Epithelial cell of alveolus of lung (primary cell): Measurements from ENCODE around the gene RSAD1. TPM values are rescaled to one million over a fixed set of nuclear protein-coding genes. Genes with fewer than 3 reads are reported as not detected.

Source experiments
- total RNA-seq: library from RNA; depleted of rRNA; stranded (reverse); fragments of >200 nt; gene quantifications from 2 replicates; pipeline ENCODE4 v1.2.1, GENCODE V29; 2015

RSAD1 gene
- total RNA-seq = 13.3 and 21.5 TPM in 2 replicates

DNA sequence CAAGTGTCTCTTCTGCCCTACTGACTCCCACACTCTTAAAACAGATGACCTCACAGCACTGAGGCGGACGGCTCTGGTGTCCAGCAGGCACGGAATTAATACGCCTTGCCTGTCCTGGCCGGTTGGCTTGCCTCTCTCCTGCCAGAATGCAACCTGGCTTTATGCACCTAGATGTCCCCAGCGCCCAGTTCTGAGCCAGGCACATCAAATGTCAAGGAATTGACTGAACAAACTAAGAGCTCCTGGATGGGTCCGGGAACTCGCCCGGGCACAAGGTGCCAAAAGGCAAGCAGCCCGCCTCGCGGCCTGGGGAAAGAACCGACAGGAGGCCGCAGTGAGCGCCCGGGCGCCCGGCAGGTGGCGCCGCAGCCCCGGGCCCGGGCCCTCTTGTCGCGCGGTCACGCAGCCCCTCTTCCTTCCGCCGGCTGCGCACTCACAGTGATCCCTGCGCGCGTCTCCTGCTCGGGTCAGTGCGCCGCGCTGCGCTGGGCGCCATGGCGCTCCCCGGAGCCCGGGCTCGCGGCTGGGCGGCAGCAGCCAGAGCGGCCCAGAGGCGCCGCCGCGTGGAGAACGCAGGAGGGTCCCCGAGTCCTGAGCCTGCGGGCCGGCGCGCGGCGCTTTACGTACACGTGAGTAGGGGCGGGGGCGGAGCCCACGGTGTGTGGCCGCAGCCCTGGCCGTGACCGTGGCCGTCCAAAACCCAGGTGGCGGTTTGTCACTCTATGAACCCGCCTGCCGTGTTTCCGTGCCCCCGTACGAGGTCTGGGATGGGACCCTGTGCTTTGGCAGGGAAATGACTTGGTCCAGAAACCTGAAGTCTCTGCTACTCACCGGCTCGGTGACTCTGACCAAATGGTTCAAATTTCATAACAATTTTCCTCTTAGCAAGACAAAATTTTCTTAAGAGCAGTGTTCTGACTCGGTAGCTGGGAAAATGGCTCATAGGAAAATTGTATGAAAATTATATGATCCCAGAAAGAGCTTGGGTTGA lies at the start of gene RSAD1:
Gene RSAD1, plus strand, starts transcription at position 470 of the 991 bp plus-strand sequence. Its CDS starts 25 bp downstream, at position 495.

DNA sequence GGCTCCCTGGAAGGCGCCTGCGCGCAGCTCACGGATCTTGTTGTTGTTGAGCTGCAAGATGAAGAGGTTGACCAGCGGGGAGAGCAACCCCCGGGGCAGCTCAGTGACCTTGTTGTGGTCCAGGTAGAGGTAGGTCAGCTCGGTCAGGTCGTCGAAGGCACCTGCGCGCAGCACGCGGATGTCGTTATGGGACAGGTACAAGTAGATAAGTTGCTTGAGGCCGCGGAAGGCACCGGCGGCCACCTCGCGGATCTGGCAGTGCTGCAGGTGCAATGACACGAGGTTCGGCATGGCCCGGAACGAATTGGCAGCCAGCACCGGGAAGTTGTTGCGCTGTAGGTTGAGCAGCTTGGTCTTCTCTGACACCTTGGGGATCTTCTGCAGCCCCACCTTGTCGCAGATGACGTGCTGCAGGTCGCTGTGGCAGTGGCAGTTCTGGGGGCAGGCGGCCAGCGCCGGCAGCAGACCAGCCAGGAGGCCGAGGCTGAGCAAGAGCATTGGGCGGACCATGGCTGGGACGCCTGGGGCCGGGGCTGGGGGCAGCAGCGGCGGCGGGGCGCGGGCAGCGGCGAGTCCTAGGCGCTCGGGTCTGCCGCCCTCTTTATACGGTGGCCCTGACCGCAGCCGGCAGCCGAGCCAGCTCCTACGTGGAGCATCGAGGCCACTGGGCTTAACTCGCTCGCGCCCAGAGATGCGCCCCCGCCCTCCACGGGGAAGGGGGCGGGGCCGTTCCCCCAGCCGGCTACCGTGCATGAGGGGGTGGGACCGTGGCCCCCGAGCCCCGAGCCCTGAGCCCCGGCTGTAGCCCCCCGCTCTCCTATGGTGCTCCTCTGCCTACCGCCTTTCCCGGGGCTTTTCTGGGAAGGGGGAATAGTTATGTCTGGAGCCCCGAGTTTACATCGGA lies 10.1 kb upstream of the RSAD1 start, which contains the start of gene CHAD:
Gene CHAD, minus strand, starts transcription at position 577 of the 904 bp plus-strand sequence. Its CDS starts 67 bp downstream, at position 510.

DNA sequence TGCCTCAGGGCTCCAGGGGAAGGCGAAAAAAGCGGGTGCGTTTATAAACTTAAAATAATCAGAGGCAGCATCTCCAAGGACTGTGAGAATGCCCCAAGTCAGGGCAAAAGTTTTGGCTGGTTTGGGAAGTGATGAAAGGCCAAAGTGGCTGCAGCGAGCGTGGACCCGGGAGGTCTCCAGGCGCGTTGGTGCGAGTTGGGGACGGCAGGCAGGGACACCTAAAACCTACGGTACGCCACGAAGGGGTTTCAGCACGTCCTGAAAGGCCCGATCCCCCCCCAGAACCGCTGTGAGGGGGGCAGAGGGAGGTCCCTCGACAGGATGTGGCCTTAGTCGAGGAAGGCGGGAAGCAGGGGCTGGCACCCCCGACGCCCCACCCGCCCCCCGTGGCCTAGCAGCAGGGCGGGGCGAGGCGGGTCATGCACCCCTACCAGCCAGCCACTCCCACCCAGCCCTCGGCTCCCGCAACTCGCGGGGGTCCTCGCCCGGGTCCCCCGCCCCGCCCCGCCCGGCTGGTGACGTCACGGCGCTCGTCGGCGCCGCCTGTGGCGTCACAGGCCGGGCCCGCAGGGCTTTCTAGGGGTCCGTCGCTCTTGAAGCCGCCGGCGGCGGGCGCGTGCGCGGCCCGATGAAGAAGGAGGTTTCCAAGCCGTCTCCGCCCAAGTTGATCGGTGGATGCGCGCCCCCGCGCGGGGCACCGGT lies 29.4 kb downstream of the RSAD1 start, which contains the start of gene MYCBPAP:
Gene MYCBPAP, plus strand, starts transcription at position 569 of the 702 bp plus-strand sequence. CDS start 236 bp downstream, outside the sequence.

DNA sequence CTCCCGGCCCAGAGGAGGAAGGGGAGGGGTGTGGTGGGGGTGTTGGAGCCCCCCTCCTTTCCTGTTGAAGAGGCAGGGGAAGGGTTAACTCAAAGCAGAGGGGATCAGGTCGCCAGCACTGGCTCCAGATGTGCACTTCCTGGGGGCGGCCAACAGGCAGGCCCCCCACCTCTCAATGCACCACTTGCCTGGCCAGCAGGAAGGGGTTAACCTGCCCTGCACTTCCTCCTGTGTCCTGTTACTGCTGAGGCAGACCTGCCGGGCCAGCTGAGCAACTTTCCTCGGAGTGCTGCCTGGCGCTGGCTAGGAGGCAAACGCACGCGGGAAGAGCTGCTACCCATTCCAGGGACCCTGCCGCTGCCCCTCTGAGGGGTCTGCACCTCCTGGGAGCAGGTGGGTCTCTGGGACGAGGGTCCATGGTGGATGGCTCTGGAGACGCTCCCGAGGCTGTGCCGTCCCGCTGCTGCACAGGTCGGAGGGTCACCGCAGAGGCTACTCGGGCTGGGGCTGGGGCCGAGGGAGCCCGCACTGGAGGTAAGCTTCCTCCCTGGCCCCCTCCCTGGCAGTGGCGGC lies 53.9 kb downstream of the RSAD1 start, which contains the start of gene EPN3:
Gene EPN3, plus strand, starts transcription at position 284 of the 573 bp plus-strand sequence. CDS start 3,822 bp downstream, outside the sequence.

Other genes with a start within 250 kb of the RSAD1 start
- gene TMEM92, start 204.4 kb upstream of the RSAD1 start, total RNA-seq = 0.16 and 1.4 TPM in 2 replicates
- 27.0 and 54.8 TPM in 2 replicates for gene XYLT2, start 132.7 kb upstream of the RSAD1 start, total RNA-seq
- gene MRPL27, start 105.7 kb upstream of the RSAD1 start, total RNA-seq = 63.2 and 76.4 TPM in 2 replicates
- gene EME1, start 105.6 kb upstream of the RSAD1 start, total RNA-seq = 1.7 and 4.5 TPM in 2 replicates
- 92.0 and 210 TPM in 2 replicates for gene LRRC59, start 81.3 kb upstream of the RSAD1 start, total RNA-seq
- gene ACSF2, start 52.6 kb upstream of the RSAD1 start, total RNA-seq = 16.9 and 37.1 TPM in 2 replicates
- gene CHAD, start 10.0 kb upstream of the RSAD1 start, total RNA-seq = not detected in 2 replicates
- gene MYCBPAP, start 29.6 kb downstream of the RSAD1 start, total RNA-seq = 0.78 and 0.80 TPM in 2 replicates
- 0.08 and 0.26 TPM in 2 replicates for gene EPN3, start 53.9 kb downstream of the RSAD1 start, total RNA-seq
- gene SPATA20, start 68.3 kb downstream of the RSAD1 start, total RNA-seq = 38.5 and 64.8 TPM in 2 replicates
- gene CACNA1G, start 81.9 kb downstream of the RSAD1 start, total RNA-seq = under 0.01 and 0.96 TPM in 2 replicates
- 5.2 and 13.9 TPM in 2 replicates for gene ABCC3, start 156.0 kb downstream of the RSAD1 start, total RNA-seq
- gene ANKRD40, start 229.1 kb downstream of the RSAD1 start, total RNA-seq = 19.9 and 28.3 TPM in 2 replicates
- 8.5 and 41.8 TPM in 2 replicates for gene LUC7L3, start 240.7 kb downstream of the RSAD1 start, total RNA-seq